Measurements from ENCODE around the gene ZER1. TPM values are rescaled to one million over a fixed set of nuclear protein-coding genes. Genes with fewer than 3 reads are reported as not detected.

ZER1 gene
- total and polyA plus RNA-seq, 2 donors = 15.9 to 51.8 TPM

- Histone ChIP-seq H3K4me3 (ENCODE audit: low read depth, low read length) (no peak overlapping the region), H3K27ac (ENCODE audit: low read depth) (no peak overlapping the region), H3K36me3 (ENCODE audit: insufficient read depth) (peaks cover 3% of the 10 kb centered on the region), H3K4me1 (ENCODE audit: insufficient read depth) (no peaks in the 10 kb centered on the region)
- 98% methylated on average over 1 of the region's 1 CpG for WGBS
- no peak for DNase-seq (ENCODE audit: extremely low spot score)
Observed at GRCh38 chr9:128743421-128743820, 28.3 kb downstream of the ZER1 start.

- Histone ChIP-seq H3K36me3 (ENCODE audit: insufficient read depth) (peaks cover 3% of the 10 kb centered on the region), H3K27ac (ENCODE audit: low read depth) (no peak overlapping the region), H3K4me3 (ENCODE audit: low read depth, low read length) (no peak overlapping the region), H3K4me1 (ENCODE audit: insufficient read depth) (no peaks in the 10 kb centered on the region)
- DNase-seq (ENCODE audit: extremely low spot score) = no peak
- WGBS = 85% methylated on average over 20 of the region's 20 CpGs
Observed at GRCh38 chr9:128742401-128742800, 29.3 kb downstream of the ZER1 start.

GRCh38 chr9:128735373-128735772 is 36.4 kb downstream of the ZER1 start:
- Histone ChIP-seq H3K4me3 (ENCODE audit: low read depth, low read length) (no peak overlapping the region), H3K27ac (ENCODE audit: low read depth) (no peak overlapping the region), H3K36me3 (ENCODE audit: insufficient read depth) (no peaks in the 10 kb centered on the region), H3K4me1 (ENCODE audit: insufficient read depth) (no peaks in the 10 kb centered on the region)
- WGBS = 80% methylated on average over 2 of the region's 2 CpGs
- no peak for DNase-seq (ENCODE audit: extremely low spot score)

- H3K27ac ChIP-seq (ENCODE audit: low read depth) = no peak overlapping the region
- whole genome bisulfite sequencing = 29% methylated on average over 9 of the region's 9 CpGs
- peak; percentile 6 for DNase-seq (ENCODE audit: extremely low spot score)
Observed at GRCh38 chr9:128733256-128733655, 38.5 kb downstream of the ZER1 start.

GRCh38 chr9:128732576-128732975 is 39.2 kb downstream of the ZER1 start:
- H3K27ac ChIP-seq (ENCODE audit: low read depth) = no peak overlapping the region
- H3K4me3 ChIP-seq (ENCODE audit: low read depth, low read length) = no peak overlapping the region
- no peak for DNase-seq (ENCODE audit: extremely low spot score)
- no peaks in the 10 kb centered on the region for H3K4me1 ChIP-seq (ENCODE audit: insufficient read depth)
- no peaks in the 10 kb centered on the region for H3K36me3 ChIP-seq (ENCODE audit: insufficient read depth)
- 90% methylated on average over 13 of the region's 13 CpGs for WGBS

More at GRCh38 chr9:128733256-128733655, 38.5 kb downstream of the ZER1 start:
- Histone ChIP-seq H3K36me3 (ENCODE audit: insufficient read depth) (no peaks in the 10 kb centered on the region), H3K4me1 (ENCODE audit: insufficient read depth) (no peaks in the 10 kb centered on the region), H3K4me3 (ENCODE audit: low read depth, low read length) (no peak overlapping the region)

- WGBS = 86% methylated on average over 9 of the region's 9 CpGs
Observed at GRCh38 chr9:128731691-128732090, 40.0 kb downstream of the ZER1 start.

GRCh38 chr9:128731093-128731492 is 40.6 kb downstream of the ZER1 start:
- no peak for DNase-seq (ENCODE audit: extremely low spot score)
- 86% methylated on average over 13 of the region's 13 CpGs for WGBS
- Histone ChIP-seq H3K4me3 (ENCODE audit: low read depth, low read length) (no peak overlapping the region), H3K36me3 (ENCODE audit: insufficient read depth) (no peaks in the 10 kb centered on the region), H3K4me1 (ENCODE audit: insufficient read depth) (no peaks in the 10 kb centered on the region), H3K27ac (ENCODE audit: low read depth) (no peak overlapping the region)

More at GRCh38 chr9:128731691-128732090, 40.0 kb downstream of the ZER1 start:
- no peak for DNase-seq (ENCODE audit: extremely low spot score)
- H3K4me3 ChIP-seq (ENCODE audit: low read depth, low read length) = no peak overlapping the region
- H3K27ac ChIP-seq (ENCODE audit: low read depth) = no peak overlapping the region
- no peaks in the 10 kb centered on the region for H3K4me1 ChIP-seq (ENCODE audit: insufficient read depth)
- H3K36me3 ChIP-seq (ENCODE audit: insufficient read depth) = no peaks in the 10 kb centered on the region

GRCh38 chr9:128729766-128730517 is 41.8 kb downstream of the ZER1 start:
- DNase-seq (ENCODE audit: extremely low spot score) = no peak
- Histone ChIP-seq H3K27ac (ENCODE audit: low read depth) (no peak overlapping the region), H3K36me3 (ENCODE audit: insufficient read depth) (no peaks in the 10 kb centered on the region), H3K4me1 (ENCODE audit: insufficient read depth) (no peaks in the 10 kb centered on the region), H3K4me3 (ENCODE audit: low read depth, low read length) (no peak overlapping the region)
- WGBS = 89% methylated on average over 27 of the region's 27 CpGs

GRCh38 chr9:128729302-128729701 is 42.4 kb downstream of the ZER1 start:
- no peak overlapping the region for H3K4me3 ChIP-seq (ENCODE audit: low read depth, low read length)
- no peaks in the 10 kb centered on the region for H3K4me1 ChIP-seq (ENCODE audit: insufficient read depth)
- 71% methylated on average over 5 of the region's 5 CpGs for WGBS
- no peak for DNase-seq (ENCODE audit: extremely low spot score)
- no peak overlapping the region for H3K27ac ChIP-seq (ENCODE audit: low read depth)
- no peaks in the 10 kb centered on the region for H3K36me3 ChIP-seq (ENCODE audit: insufficient read depth)

- no peaks in the 10 kb centered on the region for H3K36me3 ChIP-seq (ENCODE audit: insufficient read depth)
- no peak for DNase-seq (ENCODE audit: extremely low spot score)
- H3K27ac ChIP-seq (ENCODE audit: low read depth) = no peak overlapping the region
- no peak overlapping the region for H3K4me3 ChIP-seq (ENCODE audit: low read depth, low read length)
- no peaks in the 10 kb centered on the region for H3K4me1 ChIP-seq (ENCODE audit: insufficient read depth)
- 62% methylated on average over 7 of the region's 7 CpGs for WGBS
Observed at GRCh38 chr9:128728298-128728697, 43.4 kb downstream of the ZER1 start.

GRCh38 chr9:128727640-128728248 is 44.0 kb downstream of the ZER1 start:
- WGBS = 85% methylated on average over 5 of the region's 5 CpGs
- H3K36me3 ChIP-seq (ENCODE audit: insufficient read depth) = no peaks in the 10 kb centered on the region
- no peaks in the 10 kb centered on the region for H3K4me1 ChIP-seq (ENCODE audit: insufficient read depth)
- H3K4me3 ChIP-seq (ENCODE audit: low read depth, low read length) = no peak overlapping the region
- no peak overlapping the region for H3K27ac ChIP-seq (ENCODE audit: low read depth)
- no peak for DNase-seq (ENCODE audit: extremely low spot score)

- Histone ChIP-seq H3K36me3 (ENCODE audit: insufficient read depth) (no peaks in the 10 kb centered on the region), H3K27ac (ENCODE audit: low read depth) (no peak overlapping the region), H3K4me3 (ENCODE audit: low read depth, low read length) (peak overlapping the region; percentile 64), H3K4me1 (ENCODE audit: insufficient read depth) (no peaks in the 10 kb centered on the region)
- no peak for DNase-seq (ENCODE audit: extremely low spot score)
- WGBS = 22% methylated on average over 10 of the region's 10 CpGs
Observed at GRCh38 chr9:128724744-128725211, 46.9 kb downstream of the ZER1 start.

- 2% methylated on average over 68 of the region's 68 CpGs for WGBS
- peak within 1 kb of the TSS; percentile 64 for H3K4me3 ChIP-seq (ENCODE audit: low read depth, low read length)
- H3K36me3 ChIP-seq (ENCODE audit: insufficient read depth) = no peaks in the 10 kb centered on the region
- H3K27ac ChIP-seq (ENCODE audit: low read depth) = peak within 1 kb of the TSS; percentile 69
- H3K4me1 ChIP-seq (ENCODE audit: insufficient read depth) = no peaks in the 10 kb centered on the region
- peak; percentile 77 for DNase-seq (ENCODE audit: extremely low spot score)
Observed at GRCh38 chr9:128723866-128724743, 47.6 kb downstream of the ZER1 start, which contains the start of gene ZDHHC12. Gene ZDHHC12, minus strand, starts transcription at chr9:128724127. Its CDS starts 34 bp downstream, at chr9:128724093.

All from urinary bladder (tissue), 4 donors.